K562 (cell line): ENCODE results near the gene GLIS2. TPM values are rescaled to one million over a fixed set of nuclear protein-coding genes. Genes with fewer than 3 reads are reported as not detected.

Source experiments
- AFF4 ChIP-seq: sonication (generic); formaldehyde crosslinking; IDR thresholded peaks from 2 replicates; pipeline ENCODE4 v1.8.0; 2023; ENCODE audit warnings: mild to moderate bottlenecking, missing genetic modification reagents
- BCLAF1 ChIP-seq, 2 experiments: fragments of 450-650 bp in 1 of 2; IDR thresholded peaks; 2 replicates each; pipeline ENCODE4 v1.6.1; 2011 to 2017; ENCODE audit warnings: low read depth in 2 of 2, antibody characterized with exemption in 1 of 2, borderline replicate concordance in 1 of 2, low read length in 1 of 2, mild to moderate bottlenecking in 1 of 2, mixed read lengths in 1 of 2; ENCODE audit not compliant: control insufficient read depth in 1 of 2
- HLTF ChIP-seq: fragments of 450-650 bp; IDR thresholded peaks from 2 replicates; pipeline ENCODE4 v1.6.1; 2016
- NFE2L1 ChIP-seq: fragments of 450-650 bp; IDR thresholded peaks from 2 replicates; pipeline ENCODE4 v1.6.1; 2016; ENCODE audit warnings: missing genetic modification characterization, low read depth, mild to moderate bottlenecking, missing compliant biosample characterization, moderate library complexity, borderline replicate concordance
- NFXL1 ChIP-seq: fragments of 450-650 bp; formaldehyde crosslinking; IDR thresholded peaks from 2 replicates; pipeline ENCODE4 v1.4.0; 2021; ENCODE audit warnings: mild to moderate bottlenecking
- NR0B1 ChIP-seq: fragments of 450-650 bp; IDR thresholded peaks from one replicate; pipeline ENCODE4 v1.6.1; 2018; ENCODE audit warnings: mild to moderate bottlenecking, moderate library complexity; ENCODE audit not compliant: partially characterized antibody
- USF1 ChIP-seq: sonication (generic); formaldehyde crosslinking; IDR thresholded peaks from 2 replicates; pipeline ENCODE4 v1.9.0; 2022; ENCODE audit warnings: mild to moderate bottlenecking, missing genetic modification reagents
- ZBTB8A ChIP-seq: fragments of 450-650 bp; IDR thresholded peaks from 2 replicates; pipeline ENCODE4 v1.6.1; 2018; ENCODE audit warnings: mild to moderate bottlenecking, moderate library complexity; ENCODE audit not compliant: partially characterized antibody
- ZBTB9 ChIP-seq: fragments of 450-650 bp; formaldehyde crosslinking; IDR thresholded peaks from 2 replicates; pipeline ENCODE4 v1.4.0; 2020; ENCODE audit warnings: mild to moderate bottlenecking, moderate library complexity
- ZNF146 ChIP-seq: IDR thresholded peaks from one replicate; pipeline ENCODE4 v1.6.1; 2018; ENCODE audit warnings: missing compliant biosample characterization; ENCODE audit not compliant: unreplicated experiment
- ZNF324 ChIP-seq: fragments of 250-450 bp; sonication (Bioruptor Pico); IDR thresholded peaks from 2 replicates; pipeline ENCODE4 v1.4.0; 2020; ENCODE audit warnings: mild to moderate bottlenecking
- ZNF639 ChIP-seq, 2 experiments: fragments of 200-800 bp in 1 of 2; sonication (Bioruptor generic) in 1 of 2; sonication (generic) in 1 of 2; formaldehyde crosslinking in 1 of 2; IDR thresholded peaks in 1 of 2; conservative IDR thresholded peaks in 1 of 2; 2 replicates each; pipeline versions ENCODE4 v1.5.0 to v1.6.1; 2016 to 2020; ENCODE audit warnings: missing compliant biosample characterization in 1 of 2, missing genetic modification characterization in 1 of 2, missing genetic modification reagents in 1 of 2
- polyA plus RNA-seq, 8 experiments: library from polyadenylated mRNA; depleted of rRNA in 4 of 8; stranded (reverse) in 5 of 8; unstranded in 3 of 8; fragments of >200 nt; fragmentation: Nextera tagmentation in 2 of 8; fragmentation: Illumina TruSeq in 1 of 8; extraction: Ambion mirVana in 2 of 8; extraction: Trizol in 1 of 8; gene quantifications; 2 replicates each; pipeline versions ENCODE4 v1.2.1 to v1.2.3, GENCODE V29; 2011 to 2014; ENCODE audit warnings: inconsistent platforms in 1 of 8, missing spikeins in 1 of 8
- total RNA-seq, 7 experiments: library from RNA; depleted of rRNA in 6 of 7; stranded (reverse); fragments of >200 nt in 6 of 7; fragmentation: Illumina TruSeq in 2 of 7; extraction: Trizol in 2 of 7; gene quantifications; 2 replicates each; pipeline versions ENCODE4 v1.2.1 to v1.2.3, GENCODE V29; 2011 to 2021; ENCODE audit warnings: low replicate concordance in 1 of 7

GLIS2 gene
- total and polyA plus RNA-seq, 9 of the 15 experiments (the other 6 are each of a cell fraction or from before 2014, with no cell fraction given) = 0.10 to 9.0 (median 0.57) TPM

GRCh38 chr16:4271176-4272113 lies 44.4 kb upstream of the GLIS2 start (continued):
- peak; percentile 88 for TF ChIP-seq AFF4 (CRISPR knock-in tag)
- TF ChIP-seq ZNF146 (CRISPR knock-in tag) = no peak
- no peak for TF ChIP-seq ZBTB9
- no peak for TF ChIP-seq NFE2L1 (tag)
- TF ChIP-seq ZNF324 (CRISPR knock-in tag) = no peak
- TF ChIP-seq USF1 (CRISPR knock-in tag) = peak; percentile 90
- TF ChIP-seq HLTF = 0 out of 2 replicates have a peak, but pooled peaks have one; percentile 45
- no peak for TF ChIP-seq NR0B1
- TF ChIP-seq NFXL1 (CRISPR knock-in tag) = no peak
- TF ChIP-seq ZNF639 (CRISPR knock-in tag; conservative IDR thresholded peaks at IDR 0.05 in 1 of 2, IDR thresholded peaks at IDR 0.05 in 1 of 2) = peak in 1 of 2 experiments; percentile 60; a peak in 1 of 4 replicates
- no peak for TF ChIP-seq BCLAF1 (IDR thresholded peaks at IDR 0.05; ENCODE audit: borderline replicate concordance in 1 of 2, control insufficient read depth in 1 of 2, low read depth in 2 of 2, low read length in 1 of 2)
- TF ChIP-seq ZBTB8A = no peak
